ENCODE measurements around the gene YIPF2.

The YIPF2 gene

GRCh38 chr19:10920288-10920655 is 8.2 kb downstream of the YIPF2 start:
- POLR2A ChIA-PET = interaction anchor here (1.5 kb wide), 1 partner anchor 48 kb away, joined by 3 read pairs; no protein-coding TSS in a partner anchor
- CTCF ChIA-PET = no interaction called here
- TF ChIP-seq, protein P1, sequence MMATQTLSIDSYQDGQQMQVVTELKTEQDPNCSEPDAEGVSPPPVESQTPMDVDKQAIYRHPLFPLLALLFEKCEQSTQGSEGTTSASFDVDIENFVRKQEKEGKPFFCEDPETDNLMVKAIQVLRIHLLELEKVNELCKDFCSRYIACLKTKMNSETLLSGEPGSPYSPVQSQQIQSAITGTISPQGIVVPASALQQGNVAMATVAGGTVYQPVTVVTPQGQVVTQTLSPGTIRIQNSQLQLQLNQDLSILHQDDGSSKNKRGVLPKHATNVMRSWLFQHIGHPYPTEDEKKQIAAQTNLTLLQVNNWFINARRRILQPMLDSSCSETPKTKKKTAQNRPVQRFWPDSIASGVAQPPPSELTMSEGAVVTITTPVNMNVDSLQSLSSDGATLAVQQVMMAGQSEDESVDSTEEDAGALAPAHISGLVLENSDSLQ (IDR thresholded peaks at IDR 0.05) = no peak
- TF ChIP-seq FOXK2 (IDR thresholded peaks at IDR 0.05) (no peak), FOXM1 (IDR thresholded peaks at IDR 0.05; ENCODE audit: borderline replicate concordance) (no peak), HDGF (IDR thresholded peaks at IDR 0.05; ENCODE audit: borderline replicate concordance) (no peak), BHLHE40 (IDR thresholded peaks at IDR 0.05; ENCODE audit: borderline replicate concordance) (no peak), TARDBP (IDR thresholded peaks at IDR 0.05) (no peak)
- no peak for DNase-seq (ENCODE audit: extremely low spot score)

DNA sequence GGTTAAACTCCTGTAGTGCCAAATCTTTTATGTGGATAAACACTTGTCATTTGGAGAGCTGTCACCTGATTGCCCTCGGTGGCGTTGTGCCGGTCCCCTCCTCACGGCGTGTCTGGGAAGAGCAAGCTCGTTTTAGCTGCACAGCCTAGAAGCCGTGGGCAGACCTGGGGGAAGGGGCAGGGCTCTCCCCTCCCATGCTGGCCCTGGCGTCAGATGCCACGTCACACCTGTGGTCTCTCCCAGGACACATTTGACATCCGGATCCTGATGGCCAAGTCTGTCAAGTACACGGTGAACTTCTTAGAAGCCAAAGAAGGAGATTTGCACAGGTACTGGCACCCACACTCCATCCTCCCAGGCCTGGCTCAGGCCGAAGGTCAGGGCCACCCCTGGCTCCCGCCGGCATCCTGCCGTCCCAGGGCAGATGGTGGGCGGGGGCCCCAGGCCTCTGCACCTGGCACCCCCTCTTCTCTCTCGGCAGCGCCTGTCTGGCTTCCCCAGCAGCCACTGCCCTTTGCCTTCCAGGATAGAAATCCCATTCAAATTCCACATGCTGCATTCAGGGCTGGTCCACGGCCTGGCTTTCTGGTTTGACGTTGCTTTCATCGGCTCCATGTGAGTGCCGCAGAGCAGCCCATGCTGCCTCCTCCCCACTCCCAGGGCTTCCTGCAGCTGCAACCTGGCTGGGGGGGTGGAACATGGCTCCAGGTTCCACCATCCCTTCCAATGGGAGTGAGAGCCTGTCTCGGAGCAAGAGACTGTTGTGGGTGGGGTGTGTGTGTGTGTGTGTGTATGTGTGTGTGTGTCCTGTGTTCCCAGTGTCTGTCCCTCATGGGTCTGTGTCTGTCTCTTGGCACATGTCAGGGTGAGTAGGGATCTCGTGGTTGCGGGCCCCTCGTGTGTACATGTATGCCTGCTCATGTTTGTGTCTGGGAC is 8.8 kb downstream of the YIPF2 start:
- CTCF ChIA-PET = no interaction called here
- no peak for DNase-seq (ENCODE audit: extremely low spot score)
- TF ChIP-seq ZNF384 (IDR thresholded peaks at IDR 0.05) (no peak), FOXM1 (IDR thresholded peaks at IDR 0.05; ENCODE audit: borderline replicate concordance) (no peak), NFRKB (IDR thresholded peaks at IDR 0.05) (no peak), BHLHE40 (IDR thresholded peaks at IDR 0.05; ENCODE audit: borderline replicate concordance) (no peak), LEF1 (IDR thresholded peaks at IDR 0.05; ENCODE audit: borderline replicate concordance) (no peak), ELF4 (IDR thresholded peaks at IDR 0.05) (no peak), CTBP1 (IDR thresholded peaks at IDR 0.05; ENCODE audit: borderline replicate concordance) (no peak), HDGF (IDR thresholded peaks at IDR 0.05; ENCODE audit: borderline replicate concordance) (no peak), ARNT (IDR thresholded peaks at IDR 0.05) (no peak), FOXA1 (IDR thresholded peaks at IDR 0.05) (no peak), SP1 (IDR thresholded peaks at IDR 0.05) (no peak)
- TF ChIP-seq, protein P1 (IDR thresholded peaks at IDR 0.05) = no peak

DNA sequence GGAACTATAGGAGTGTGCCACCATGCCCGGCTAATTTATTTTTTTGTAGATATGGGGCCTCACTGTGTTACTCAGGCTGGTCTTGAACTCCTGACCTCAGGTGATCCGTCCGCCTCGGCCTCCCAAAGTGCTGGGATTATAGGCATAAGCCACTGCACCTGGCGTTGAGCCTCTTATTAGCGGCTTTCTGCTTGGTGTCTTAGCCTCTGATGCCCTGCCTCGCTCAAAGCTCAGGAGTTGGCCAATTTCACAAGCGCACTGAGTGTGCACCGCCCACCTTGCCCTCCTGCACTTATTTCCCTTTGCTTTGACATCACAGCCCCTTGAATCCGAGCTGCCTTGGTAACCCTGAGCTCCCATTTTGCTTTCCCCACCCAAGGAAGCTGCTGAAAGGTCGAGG is 10.1 kb downstream of the YIPF2 start:
- ChIA-PET POLR2A (interaction anchor here (1.1 to 1.6 kb wide), 2 partner anchors 10 to 31 kb away, joined by 3 read pairs; partner anchors contain the start of genes TIMM29 and YIPF2), CTCF (interaction anchor here (1.4 kb wide), 1 partner anchor 47 kb away, joined by 4 read pairs; the partner anchor contains the start of gene CARM1)
- DNase-seq (ENCODE audit: extremely low spot score) = no peak
- TF ChIP-seq FOXK2 (IDR thresholded peaks at IDR 0.05) (no peak), CTBP1 (IDR thresholded peaks at IDR 0.05; ENCODE audit: borderline replicate concordance) (no peak), SUZ12 (IDR thresholded peaks at IDR 0.05) (no peak)
- TF ChIP-seq, protein P1 (IDR thresholded peaks at IDR 0.05) = no peak

More for the DNA sequence above, 8.8 kb downstream of the YIPF2 start:
- POLR2A ChIA-PET = interaction anchor here (1.6 kb wide), 1 partner anchor 9 kb away, joined by 3 read pairs; the partner anchor contains the start of genes TIMM29 and YIPF2

DNA sequence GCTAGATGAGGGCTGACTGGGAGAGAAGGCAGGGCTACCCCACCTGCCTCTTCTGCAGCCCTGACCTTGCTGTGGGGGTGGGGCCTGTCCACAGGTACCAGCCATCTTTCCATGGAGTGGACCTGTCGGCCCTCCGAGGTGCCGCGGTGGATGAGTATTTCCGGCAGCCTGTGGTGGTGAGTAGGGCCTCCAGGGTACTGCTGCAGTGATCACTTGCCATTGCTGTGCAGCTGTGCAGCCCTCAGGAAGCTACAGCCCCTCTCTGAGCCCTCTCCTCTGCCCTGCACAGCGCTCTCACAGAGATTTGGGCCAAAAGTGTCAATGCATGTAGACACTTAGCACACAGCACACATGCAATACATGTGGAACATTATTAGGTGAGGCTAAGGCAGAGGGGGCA is 11.8 kb downstream of the YIPF2 start:
- POLR2A ChIA-PET = no interaction called here
- TF ChIP-seq L3MBTL2 (conservative IDR thresholded peaks at IDR 0.05) = no peak
- no peak for TF ChIP-seq ELF4 (IDR thresholded peaks at IDR 0.05)
- TF ChIP-seq ZNF384 (IDR thresholded peaks at IDR 0.05) = no peak
- no peak for TF ChIP-seq BHLHE40 (IDR thresholded peaks at IDR 0.05; ENCODE audit: borderline replicate concordance)
- no peak for TF ChIP-seq FOXA1 (IDR thresholded peaks at IDR 0.05)
- no peak for TF ChIP-seq FOXM1 (IDR thresholded peaks at IDR 0.05; ENCODE audit: borderline replicate concordance)
- no peak for TF ChIP-seq FOXK2 (IDR thresholded peaks at IDR 0.05)
- CTCF ChIA-PET = interaction anchor here (1.4 kb wide), 1 partner anchor 45 kb away, joined by 4 read pairs; the partner anchor contains the start of gene CARM1
- no peak for DNase-seq (ENCODE audit: extremely low spot score)

GRCh38 chr19:10915130-10916091 is 13.0 kb downstream of the YIPF2 start:
- DNase-seq (ENCODE audit: extremely low spot score) = no peak
- POLR2A ChIA-PET = no interaction called here
- TF ChIP-seq, protein P1 (IDR thresholded peaks at IDR 0.05) = no peak
- no peak for TF ChIP-seq FOXM1 (IDR thresholded peaks at IDR 0.05; ENCODE audit: borderline replicate concordance)
- TF ChIP-seq CTBP1 (IDR thresholded peaks at IDR 0.05; ENCODE audit: borderline replicate concordance) = no peak
- no peak for TF ChIP-seq NFRKB (IDR thresholded peaks at IDR 0.05)
- no peak for TF ChIP-seq L3MBTL2 (conservative IDR thresholded peaks at IDR 0.05)
- no peak for TF ChIP-seq BHLHE40 (IDR thresholded peaks at IDR 0.05; ENCODE audit: borderline replicate concordance)
- TF ChIP-seq ARNT (IDR thresholded peaks at IDR 0.05) = no peak
- no peak for TF ChIP-seq SP1 (IDR thresholded peaks at IDR 0.05)
- TF ChIP-seq ELF4 (IDR thresholded peaks at IDR 0.05) = no peak
- no peak for TF ChIP-seq ZNF384 (IDR thresholded peaks at IDR 0.05)
- no peak for TF ChIP-seq TARDBP (IDR thresholded peaks at IDR 0.05)
- no peak for TF ChIP-seq SUZ12 (IDR thresholded peaks at IDR 0.05)
- TF ChIP-seq FOXK2 (IDR thresholded peaks at IDR 0.05) = no peak
- no peak for TF ChIP-seq FOXA1 (IDR thresholded peaks at IDR 0.05)
- CTCF ChIA-PET = interaction anchor here (1.1 kb wide), 1 partner anchor 51 kb away, joined by 3 read pairs; no protein-coding TSS in a partner anchor
